D721Med (cell line): ENCODE measurements around the gene PLD2.
A peak's percentile ranks its signal among the peaks of the same experiment; 100 is the strongest.

ENCODE experiments used
- DNase-seq: peaks from one replicate; pipeline ENCODE4 v3.0.0; 2011; ENCODE audit warnings: low spot score; ENCODE audit not compliant: insufficient read length
- FAIRE-seq: peaks from 2 replicates; lab custom pipeline; 2011; peaks lifted over from hg19 to GRCh38; lab: Jason Lieb, UNC
- CTCF ChIP-seq: IDR thresholded peaks from 2 replicates; pipeline ENCODE4 v1.5.1; 2012; ENCODE audit warnings: mild to moderate bottlenecking, control low read depth; ENCODE audit not compliant: insufficient read depth; ENCODE audit errors: missing control alignments

The PLD2 gene

GRCh38 chr17:4806777-4807604, at the start of gene PLD2:
Gene PLD2 (plus strand): TSS chr17:4807152. CDS start chr17:4807773, 621 bp downstream.
- no peak for FAIRE-seq
- no peak for TF ChIP-seq CTCF
- DNase-seq, result peak; percentile 100

GRCh38 chr17:4759776-4760236, 47.1 kb upstream of the PLD2 start:
- no peak for FAIRE-seq
- no peak for TF ChIP-seq CTCF
- DNase-seq, result no peak

GRCh38 chr17:4764595-4764994, 42.4 kb upstream of the PLD2 start:
- DNase-seq (no peak), FAIRE-seq (no peak)
- TF ChIP-seq CTCF, result no peak

- no peak for TF ChIP-seq CTCF
- DNase-seq (no peak), FAIRE-seq (no peak)
Measured at GRCh38 chr17:4766201-4766600, 40.8 kb upstream of the PLD2 start.

GRCh38 chr17:4766723-4767122, 40.2 kb upstream of the PLD2 start:
- DNase-seq (no peak), FAIRE-seq (no peak)
- TF ChIP-seq CTCF, result no peak

- no peak for FAIRE-seq
- no peak for DNase-seq
- no peak for TF ChIP-seq CTCF
Measured at GRCh38 chr17:4768298-4768697, 38.7 kb upstream of the PLD2 start.

GRCh38 chr17:4769628-4770027, 37.3 kb upstream of the PLD2 start:
- FAIRE-seq, result no peak
- DNase-seq, result no peak
- TF ChIP-seq CTCF, result no peak
